HG03108 (cell line): Measurements from ENCODE around the gene MYO9A.
A peak's percentile ranks its signal among the peaks of the same experiment; 100 is the strongest.
"Not testable (repeated sequence)": the region's sequence is repeated elsewhere in the genome, so short reads cannot be mapped to it uniquely, and the experiment has no call there.

Source experiments
- ATAC-seq: cut with Tn5 transposase; IDR thresholded peaks from one replicate; pipeline ENCODE4 v1.9.1; 2021; ENCODE audit warnings: moderate library complexity; ENCODE audit not compliant: unreplicated experiment

MYO9A gene

DNA sequence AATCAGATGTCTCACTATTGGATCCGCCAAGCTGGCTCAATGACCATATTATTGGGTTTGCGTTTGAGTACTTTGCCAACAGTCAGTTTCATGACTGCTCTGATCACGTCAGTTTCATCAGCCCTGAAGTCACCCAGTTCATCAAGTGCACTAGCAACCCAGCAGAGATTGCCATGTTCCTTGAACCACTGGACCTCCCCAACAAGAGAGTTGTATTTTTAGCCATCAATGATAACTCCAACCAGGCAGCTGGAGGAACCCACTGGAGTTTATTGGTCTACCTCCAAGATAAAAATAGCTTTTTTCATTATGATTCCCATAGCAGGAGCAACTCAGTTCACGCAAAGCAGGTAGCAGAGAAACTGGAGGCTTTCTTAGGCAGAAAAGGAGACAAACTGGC lies 21.7 kb upstream of the MYO9A start:
- ATAC-seq = no peak

DNA sequence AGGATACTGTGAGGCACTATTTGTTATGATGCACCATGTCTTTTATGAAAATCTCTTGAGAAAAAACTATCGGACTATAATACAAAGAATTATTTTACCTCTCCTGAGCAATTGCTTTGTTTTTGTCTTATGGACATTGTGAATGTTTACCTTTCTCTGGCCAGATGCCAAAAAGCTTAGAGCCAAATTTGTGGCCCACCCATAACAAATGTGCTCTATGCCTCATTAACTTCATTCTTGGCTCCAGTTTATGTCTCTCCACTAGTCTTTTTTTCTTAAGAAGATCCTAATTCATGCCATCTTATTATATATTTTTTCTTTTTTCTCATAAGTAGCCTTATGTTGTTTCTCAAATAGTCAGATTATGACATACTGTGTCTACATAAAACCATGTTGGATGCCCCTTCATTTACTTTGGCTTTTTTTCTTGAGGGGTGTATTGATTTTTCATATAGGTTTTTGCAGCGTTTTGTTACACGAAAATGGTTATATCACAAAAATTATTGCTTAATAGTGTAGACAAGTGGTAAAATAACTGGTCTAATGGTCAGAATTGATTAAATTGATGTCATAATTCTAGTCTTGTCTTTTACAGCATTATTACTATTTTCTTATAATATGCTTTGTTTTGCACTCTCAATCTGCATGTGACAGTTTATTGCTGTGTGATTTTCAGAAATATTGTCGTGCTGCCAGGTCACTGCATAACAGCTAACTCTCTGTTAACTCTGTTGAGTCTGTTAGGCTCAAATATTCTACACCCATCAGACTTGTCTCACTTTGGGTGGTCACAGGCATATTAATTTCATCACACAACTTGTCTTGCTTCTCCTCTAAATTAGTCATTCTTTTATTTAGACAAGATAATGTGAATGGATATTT lies 18.5 kb upstream of the MYO9A start:
- ATAC-seq = no peak

DNA sequence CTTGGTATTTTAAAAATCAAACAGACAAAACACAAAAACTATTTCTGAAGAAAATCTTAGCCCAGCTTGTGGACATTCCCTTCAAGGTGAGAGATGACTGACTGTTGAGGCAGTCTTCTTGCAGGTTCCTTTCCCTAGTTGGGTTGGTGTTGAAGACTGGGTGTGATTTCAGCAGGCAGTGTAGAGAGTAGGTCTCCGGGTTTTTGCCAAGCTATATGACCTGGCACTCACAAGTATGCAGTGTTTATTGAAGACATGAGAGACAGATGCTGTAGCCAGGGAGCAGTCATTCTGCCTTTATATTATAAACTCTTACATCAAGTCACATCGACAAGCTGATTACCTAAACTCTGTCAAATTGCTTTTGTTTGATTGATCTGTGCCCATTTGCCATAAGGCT lies 17.8 kb upstream of the MYO9A start:
- no peak for ATAC-seq

DNA sequence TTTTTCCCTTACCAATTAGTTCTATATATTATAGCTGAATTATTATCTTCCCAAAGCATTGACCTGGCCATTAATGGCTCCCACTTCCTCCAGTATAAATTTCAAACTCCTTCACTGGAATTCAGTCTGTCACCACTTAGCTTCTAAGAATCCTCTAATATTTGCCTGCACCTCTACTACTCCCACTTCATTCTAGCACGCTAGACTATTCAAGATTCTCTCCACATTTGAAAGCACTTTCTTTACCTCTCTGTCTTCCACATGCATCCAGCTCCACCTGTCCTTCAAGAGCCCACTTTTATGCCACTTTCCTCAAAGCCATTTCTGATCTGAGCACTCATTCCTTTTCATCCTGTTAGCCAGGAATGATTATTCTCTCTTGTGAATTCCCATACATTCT lies 15.3 kb upstream of the MYO9A start:
- ATAC-seq = no peak

DNA sequence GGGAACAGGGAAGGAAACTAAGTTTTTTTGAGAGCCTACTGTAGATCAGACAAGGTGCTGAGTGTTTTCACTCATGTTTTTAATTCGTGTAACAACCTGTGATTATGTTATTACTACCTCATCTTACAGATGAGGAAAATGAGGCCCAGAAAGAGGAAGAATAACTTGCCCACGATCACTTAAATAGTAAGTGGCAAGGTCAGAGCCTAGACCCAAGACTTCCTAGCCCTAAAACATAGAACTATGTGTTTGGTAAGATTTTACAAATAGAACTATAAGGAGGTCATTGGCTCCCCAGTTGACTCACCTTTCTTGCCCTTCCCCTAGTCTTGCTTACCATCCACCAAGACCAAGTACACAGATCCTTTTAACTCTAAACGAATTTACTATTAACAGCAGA lies 14.0 kb upstream of the MYO9A start:
- ATAC-seq = no peak

GRCh38 chr15:72130272-72130671 lies 12.3 kb upstream of the MYO9A start:
- ATAC-seq = no peak

DNA sequence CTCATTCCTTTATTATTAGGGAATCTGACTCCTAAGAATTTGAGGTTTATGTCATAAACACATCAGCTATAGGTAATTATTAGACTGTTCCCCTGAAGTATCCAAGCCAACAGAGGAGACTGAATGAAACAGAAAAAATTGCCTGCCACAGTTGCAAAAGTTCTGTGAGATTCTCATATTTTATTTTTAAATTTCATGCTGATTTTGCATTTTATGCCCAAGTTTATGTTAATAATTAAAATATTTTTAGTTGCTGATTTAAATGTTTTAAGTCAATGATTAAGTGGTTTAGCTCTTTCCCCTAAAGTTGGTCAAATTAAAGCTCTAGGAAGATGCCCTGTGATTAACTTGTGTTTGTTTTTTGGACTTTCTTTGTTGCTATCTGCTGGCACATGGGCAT lies 10.4 kb upstream of the MYO9A start:
- no peak for ATAC-seq

- ATAC-seq = no peak
These were observed 9.9 kb upstream of the MYO9A start for GRCh38 chr15:72127724-72128322.

- no peak for ATAC-seq
These were observed 6.3 kb upstream of the MYO9A start for GRCh38 chr15:72124218-72124617.

DNA sequence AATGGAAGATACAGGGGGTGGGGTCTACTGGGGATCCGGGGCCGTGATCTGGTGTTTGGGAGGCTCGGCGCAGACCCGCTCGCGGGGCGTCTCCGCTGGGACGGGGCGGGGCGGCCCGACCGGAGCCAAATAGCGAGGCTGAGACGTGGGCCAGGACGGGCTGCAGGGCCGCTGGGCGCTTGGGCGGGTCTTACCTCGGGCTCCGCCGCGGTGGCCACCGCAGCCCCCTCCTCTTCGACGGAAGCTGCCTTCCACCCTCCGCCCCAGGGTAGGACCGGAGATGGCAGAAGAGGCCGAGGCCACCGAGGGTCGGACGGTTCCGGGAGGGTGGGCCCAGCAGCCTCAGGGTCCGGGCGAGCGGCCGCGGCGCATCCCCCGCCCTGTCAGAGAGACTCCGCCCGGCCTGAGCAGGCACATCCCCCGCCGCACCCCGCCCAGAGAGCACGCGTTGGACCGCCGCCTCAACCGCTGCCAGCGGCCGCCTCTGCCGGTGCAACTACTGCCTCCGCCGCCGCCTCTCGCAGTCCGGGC lies 399 bp downstream of the MYO9A start:
- ATAC-seq = peak; percentile 62

DNA sequence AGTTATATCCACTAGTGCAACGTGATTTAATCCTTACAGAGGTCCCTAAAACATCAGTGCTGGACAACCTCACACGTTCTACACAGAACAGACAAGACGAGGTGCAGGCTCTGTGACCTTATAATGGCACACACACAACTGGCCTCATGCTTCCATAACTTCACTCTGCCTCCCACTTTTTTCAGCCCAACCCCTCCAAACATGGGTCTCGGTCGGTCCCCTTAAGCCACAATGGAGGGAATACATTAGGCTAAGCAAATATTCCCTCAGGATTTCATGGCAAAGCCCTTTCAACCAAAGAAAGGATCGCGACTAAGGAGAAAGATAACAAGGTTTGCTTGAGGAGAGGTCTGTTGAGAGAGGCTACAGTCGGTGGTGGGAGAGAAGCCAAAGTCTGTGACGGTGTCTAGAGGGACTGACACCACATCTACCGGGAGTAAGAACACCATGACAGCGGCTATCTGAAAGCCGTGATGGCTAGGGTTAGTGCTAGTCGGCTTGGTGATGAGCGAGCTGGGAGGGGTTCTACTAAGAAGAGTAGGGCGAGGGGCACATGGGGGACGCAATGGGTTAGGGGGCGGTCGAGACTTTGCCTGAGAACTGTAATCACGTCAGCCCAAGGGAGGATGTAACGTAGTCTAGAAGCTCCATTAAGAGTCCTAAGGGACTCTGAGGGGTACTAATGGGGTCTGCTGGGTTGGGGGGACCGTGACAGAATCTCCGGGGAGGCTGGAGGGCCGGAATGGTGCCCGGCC lies 1.0 kb downstream of the MYO9A start:
- ATAC-seq = peak; percentile 3

GRCh38 chr15:72113347-72114031 lies 4.5 kb downstream of the MYO9A start:
- no peak for ATAC-seq

- ATAC-seq = no peak
These were observed 5.1 kb downstream of the MYO9A start for GRCh38 chr15:72112805-72113204.

GRCh38 chr15:72112116-72112515 lies 5.8 kb downstream of the MYO9A start:
- no peak for ATAC-seq

DNA sequence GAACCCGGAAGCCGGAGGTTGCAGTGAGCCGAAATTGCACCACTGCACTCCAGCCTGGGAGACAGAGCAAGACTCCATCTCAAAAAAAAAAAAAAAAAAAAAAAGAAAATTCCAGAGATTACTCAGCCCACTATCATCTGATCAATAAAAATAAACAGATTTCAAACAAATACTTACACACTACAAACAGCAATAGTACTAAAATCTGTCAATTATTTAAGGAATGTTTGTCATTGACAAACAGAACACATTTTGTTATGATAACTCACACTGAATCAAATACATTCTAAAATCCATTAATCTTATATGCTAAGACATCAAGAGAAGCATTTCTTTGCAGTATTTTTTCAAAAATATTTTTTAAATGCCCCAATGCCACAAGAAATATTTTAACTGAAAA lies 7.6 kb downstream of the MYO9A start:
- no peak for ATAC-seq

GRCh38 chr15:72106068-72106467 lies 11.9 kb downstream of the MYO9A start:
- ATAC-seq = no peak

DNA sequence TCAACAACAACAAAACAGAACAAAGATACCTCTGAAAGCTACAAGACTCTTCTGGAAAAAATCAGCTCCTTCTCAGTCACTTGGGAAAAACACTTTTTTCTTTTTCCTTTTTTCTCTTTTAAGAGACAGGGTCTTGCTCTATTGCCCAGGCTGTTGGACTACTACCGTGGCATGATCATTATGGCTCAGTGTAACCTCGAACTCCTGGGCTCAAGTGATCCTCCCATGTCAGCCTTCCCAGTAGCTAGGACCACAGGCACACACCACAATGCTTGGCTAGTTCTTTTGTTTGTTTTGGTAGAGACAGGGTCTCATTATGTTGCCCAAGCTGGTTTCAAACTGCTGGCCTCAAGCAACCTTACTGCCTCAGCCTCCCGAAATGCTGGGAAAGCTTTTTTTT lies 12.8 kb downstream of the MYO9A start:
- ATAC-seq = no peak

DNA sequence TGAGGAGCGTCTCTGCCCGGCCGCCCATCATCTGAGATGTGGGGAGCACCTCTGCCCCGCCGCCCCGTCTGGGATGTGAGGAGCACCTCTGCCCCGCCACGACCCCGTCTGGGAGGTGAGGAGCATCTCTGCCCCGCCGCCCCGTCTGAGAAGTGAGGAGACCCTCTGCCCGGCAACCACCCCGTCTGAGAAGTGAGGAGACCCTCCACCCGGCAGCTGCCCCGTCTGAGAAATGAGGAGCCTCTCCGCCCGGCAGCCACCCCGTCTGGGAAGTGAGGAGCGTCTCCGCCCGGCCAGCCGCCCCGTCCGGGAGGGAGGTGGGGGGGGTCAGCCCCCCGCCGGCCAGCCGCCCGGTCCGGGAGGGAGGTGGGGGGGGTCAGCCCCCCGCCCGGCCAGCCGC lies 17.4 kb downstream of the MYO9A start:
- ATAC-seq = not testable (repeated sequence)

GRCh38 chr15:72099155-72099554 lies 18.8 kb downstream of the MYO9A start:
- no peak for ATAC-seq

DNA sequence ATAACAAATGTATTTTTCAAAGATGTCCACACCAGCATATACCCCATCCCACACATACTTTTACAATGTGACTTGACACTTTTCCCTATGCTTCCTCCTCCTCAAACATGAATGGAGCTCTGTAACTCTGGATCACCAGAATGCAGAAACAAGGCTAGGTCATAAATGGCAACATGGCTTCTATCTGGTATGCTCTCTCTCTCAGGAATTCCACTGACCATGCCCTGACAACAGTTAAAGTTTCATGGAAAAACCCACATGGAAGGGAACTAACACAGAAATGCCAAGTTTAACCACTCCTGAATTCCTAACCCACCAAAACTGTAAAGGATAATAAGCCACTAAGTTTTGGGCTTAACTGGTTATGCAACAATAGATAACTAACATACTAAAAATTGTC lies 19.9 kb downstream of the MYO9A start:
- no peak for ATAC-seq

- ATAC-seq = no peak
These were observed 21.2 kb downstream of the MYO9A start for GRCh38 chr15:72096796-72097195.
